Measurements from ENCODE around the gene LRRC14B. TPM values are rescaled to one million over a fixed set of nuclear protein-coding genes. Genes with fewer than 3 reads are reported as not detected.
"Not testable (repeated sequence)": the region's sequence is repeated elsewhere in the genome, so short reads cannot be mapped to it uniquely, and the experiment has no call there.

The LRRC14B gene
- total RNA-seq, 1 experiment from 2014 or later: not detected

DNA sequence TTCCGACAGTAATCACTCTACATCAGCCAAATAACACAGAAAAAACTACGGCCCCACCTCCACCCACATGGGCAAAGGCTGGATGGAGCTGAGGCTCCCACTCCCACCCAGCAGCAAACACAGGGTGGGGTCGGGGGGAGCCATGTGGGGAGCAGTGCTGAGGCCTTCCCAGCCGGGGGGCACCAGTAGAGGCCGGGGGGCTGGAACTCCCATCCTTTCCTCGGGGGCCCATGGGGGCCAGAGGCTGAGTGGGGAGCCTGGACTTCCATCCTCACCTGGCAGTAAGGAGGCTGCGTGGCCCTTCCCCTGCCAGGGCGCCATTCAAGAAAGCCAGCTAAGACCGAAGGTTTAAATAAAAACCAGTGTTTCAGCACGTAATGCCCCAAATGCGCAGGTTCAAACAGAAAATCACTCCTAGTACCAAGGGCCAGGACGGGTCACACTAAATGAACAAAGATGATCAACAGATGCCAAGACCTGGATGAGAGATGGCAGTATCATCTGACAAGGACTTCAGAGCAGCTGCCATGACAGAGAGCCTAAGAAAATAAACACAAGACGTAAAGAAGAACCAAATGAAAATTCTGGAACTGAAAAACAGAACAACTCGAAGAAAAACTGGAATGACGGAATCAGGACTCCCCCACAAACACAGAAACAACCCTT lies 17.3 kb downstream of the LRRC14B start:
- CTCF ChIA-PET: interaction anchor here (1.0 to 1.4 kb wide), 2 partner anchors 10 to 20 kb away, joined by 4 read pairs; partner anchors contain the start of gene SDHA
- intact Hi-C loops (cut with micrococcal nuclease): no loop called here
- no peak for DNase-seq (ENCODE audit: unreplicated experiment)
- Mint-ChIP-seq H3K27me3 (ENCODE audit: insufficient read depth, unreplicated experiment) (no peaks in the 10 kb centered on the region), H3K36me3 (ENCODE audit: insufficient read depth, unreplicated experiment) (peaks cover 49% of the 10 kb centered on the region), H3K4me3 (ENCODE audit: unreplicated experiment) (no peak overlapping the region), H3K4me1 (ENCODE audit: insufficient read depth, unreplicated experiment) (peaks cover 4% of the 10 kb centered on the region), H3K9me3 (ENCODE audit: unreplicated experiment) (no peaks in the 10 kb centered on the region), H3K27ac (ENCODE audit: low read depth, unreplicated experiment) (no peak overlapping the region)
- POLR2A ChIA-PET: no interaction called here
- TF ChIP-seq, protein P1, sequence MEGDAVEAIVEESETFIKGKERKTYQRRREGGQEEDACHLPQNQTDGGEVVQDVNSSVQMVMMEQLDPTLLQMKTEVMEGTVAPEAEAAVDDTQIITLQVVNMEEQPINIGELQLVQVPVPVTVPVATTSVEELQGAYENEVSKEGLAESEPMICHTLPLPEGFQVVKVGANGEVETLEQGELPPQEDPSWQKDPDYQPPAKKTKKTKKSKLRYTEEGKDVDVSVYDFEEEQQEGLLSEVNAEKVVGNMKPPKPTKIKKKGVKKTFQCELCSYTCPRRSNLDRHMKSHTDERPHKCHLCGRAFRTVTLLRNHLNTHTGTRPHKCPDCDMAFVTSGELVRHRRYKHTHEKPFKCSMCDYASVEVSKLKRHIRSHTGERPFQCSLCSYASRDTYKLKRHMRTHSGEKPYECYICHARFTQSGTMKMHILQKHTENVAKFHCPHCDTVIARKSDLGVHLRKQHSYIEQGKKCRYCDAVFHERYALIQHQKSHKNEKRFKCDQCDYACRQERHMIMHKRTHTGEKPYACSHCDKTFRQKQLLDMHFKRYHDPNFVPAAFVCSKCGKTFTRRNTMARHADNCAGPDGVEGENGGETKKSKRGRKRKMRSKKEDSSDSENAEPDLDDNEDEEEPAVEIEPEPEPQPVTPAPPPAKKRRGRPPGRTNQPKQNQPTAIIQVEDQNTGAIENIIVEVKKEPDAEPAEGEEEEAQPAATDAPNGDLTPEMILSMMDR (IDR thresholded peaks at IDR 0.05; ENCODE audit: unreplicated experiment): no peak
- no TSS peak for BruUV-seq (replicated peaks)

DNA sequence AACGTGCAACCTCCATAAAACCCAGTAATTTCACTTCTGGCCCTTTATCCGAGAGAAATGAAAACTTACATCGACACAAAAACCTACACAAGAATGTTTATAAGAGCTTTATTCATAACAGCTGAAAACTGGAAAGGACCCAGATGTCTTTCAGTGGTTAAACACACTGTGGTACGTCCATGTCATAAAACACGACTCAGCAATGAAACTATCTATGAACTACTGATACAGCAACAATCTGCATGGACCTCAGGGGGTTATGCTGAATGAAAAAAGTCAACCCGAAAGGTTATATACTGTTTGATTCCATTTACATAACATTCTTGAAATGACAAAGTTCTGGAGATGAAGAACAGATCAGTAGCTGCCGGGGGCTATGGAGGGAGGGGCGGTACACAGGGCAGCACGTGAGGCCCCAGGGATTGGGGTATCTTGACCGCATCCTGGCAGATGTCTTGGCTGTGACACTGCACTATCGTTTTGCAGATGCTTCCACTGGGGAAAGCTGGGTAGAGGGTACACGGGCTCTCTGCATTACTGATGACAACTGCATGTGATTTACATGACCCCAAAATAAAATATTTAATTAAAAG lies 22.6 kb downstream of the LRRC14B start:
- Mint-ChIP-seq H3K9me3 (ENCODE audit: unreplicated experiment) (no peaks in the 10 kb centered on the region), H3K27ac (ENCODE audit: low read depth, unreplicated experiment) (no peak overlapping the region), H3K4me1 (ENCODE audit: insufficient read depth, unreplicated experiment) (peaks cover 13% of the 10 kb centered on the region), H3K4me3 (ENCODE audit: unreplicated experiment) (no peak overlapping the region), H3K27me3 (ENCODE audit: insufficient read depth, unreplicated experiment) (no peaks in the 10 kb centered on the region), H3K36me3 (ENCODE audit: insufficient read depth, unreplicated experiment) (peaks cover 27% of the 10 kb centered on the region)
- no peak for DNase-seq (ENCODE audit: unreplicated experiment)
- intact Hi-C loops (cut with micrococcal nuclease): no loop called here
- TF ChIP-seq, protein P1 (IDR thresholded peaks at IDR 0.05; ENCODE audit: unreplicated experiment): no peak
- no TSS peak for BruUV-seq (replicated peaks)
- ChIA-PET POLR2A (no interaction called here), CTCF (no interaction called here)

DNA sequence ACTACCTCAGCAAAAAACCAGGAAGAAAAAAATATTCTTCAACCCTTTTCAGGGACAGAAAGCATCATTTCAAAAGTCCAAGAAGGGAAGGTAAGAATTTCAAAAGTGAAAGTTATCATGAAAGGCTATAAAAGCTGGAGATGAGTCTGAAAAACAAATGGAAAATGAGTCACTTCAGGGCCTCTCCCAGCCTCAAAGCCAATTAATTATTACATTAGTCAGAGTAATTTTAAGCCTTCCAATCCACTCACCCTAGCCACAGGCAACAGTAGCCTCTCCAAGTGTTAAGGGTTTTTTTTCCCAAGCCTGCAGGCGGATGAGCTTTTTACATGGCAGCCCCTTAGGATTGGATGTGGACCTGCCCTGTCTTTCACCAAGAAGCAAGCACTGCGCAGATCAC lies 24.0 kb downstream of the LRRC14B start:
- CTCF ChIA-PET: interaction anchor here (0.6 kb wide), 1 partner anchor 83 kb away, joined by 3 read pairs; no protein-coding TSS in a partner anchor
- BruUV-seq (replicated peaks); intact Hi-C loops (cut with micrococcal nuclease); H3K4me1 Mint-ChIP-seq (ENCODE audit: insufficient read depth, unreplicated experiment); POLR2A ChIA-PET; H3K9me3 Mint-ChIP-seq (ENCODE audit: unreplicated experiment); H3K27me3 Mint-ChIP-seq (ENCODE audit: insufficient read depth, unreplicated experiment): not testable (repeated sequence)
- peaks cover 25% of the 10 kb centered on the region for H3K36me3 Mint-ChIP-seq (ENCODE audit: insufficient read depth, unreplicated experiment)
- DNase-seq (ENCODE audit: unreplicated experiment): peak; percentile 8
- H3K27ac Mint-ChIP-seq (ENCODE audit: low read depth, unreplicated experiment): peak overlapping the region; percentile 21
- H3K4me3 Mint-ChIP-seq (ENCODE audit: unreplicated experiment): peak overlapping the region; percentile 37

DNA sequence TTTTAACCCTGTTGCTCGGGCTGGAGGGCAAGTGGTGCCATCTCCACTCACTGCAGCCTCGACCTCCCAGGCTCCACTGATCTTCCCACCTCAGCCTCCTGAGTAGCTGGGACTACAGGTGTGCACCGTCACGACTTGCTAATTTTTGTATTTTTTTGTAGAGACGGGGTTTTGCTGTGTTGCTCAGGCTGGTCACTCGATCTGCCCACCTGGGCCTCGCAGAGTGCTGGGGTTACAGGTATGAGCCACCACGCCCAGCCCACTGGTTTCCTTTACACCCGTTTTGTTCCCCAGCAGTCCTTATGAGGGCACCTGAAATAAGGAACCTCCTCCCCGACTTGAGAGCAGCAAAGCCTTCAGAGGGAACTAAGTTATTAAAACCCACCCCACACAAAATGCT lies 24.8 kb downstream of the LRRC14B start:
- Mint-ChIP-seq H3K4me3 (ENCODE audit: unreplicated experiment) (peak overlapping the region; percentile 37), H3K36me3 (ENCODE audit: insufficient read depth, unreplicated experiment) (peaks cover 21% of the 10 kb centered on the region)
- CTCF ChIA-PET: interaction anchor here (0.6 kb wide), 1 partner anchor 84 kb away, joined by 3 read pairs; no protein-coding TSS in a partner anchor
- BruUV-seq (replicated peaks); H3K9me3 Mint-ChIP-seq (ENCODE audit: unreplicated experiment); H3K27ac Mint-ChIP-seq (ENCODE audit: low read depth, unreplicated experiment); H3K4me1 Mint-ChIP-seq (ENCODE audit: insufficient read depth, unreplicated experiment); H3K27me3 Mint-ChIP-seq (ENCODE audit: insufficient read depth, unreplicated experiment); intact Hi-C loops (cut with micrococcal nuclease); POLR2A ChIA-PET; DNase-seq (ENCODE audit: unreplicated experiment): not testable (repeated sequence)

Measured in MCF 10A (cell line).